SK-N-SH treated with all-trans-retinoic acid at 6 μM for 48 hours (cell line): ENCODE data around the gene PCSK2.

Source experiments
- ATAC-seq: fragments of 200-7000 bp; cut with Tn5 transposase; 3 replicates; pipeline ENCODE4 v1.9.1; 2020; ENCODE audit warnings: mild to moderate bottlenecking, moderate library complexity
- ARNTL ChIP-seq: fragments of 450-650 bp; formaldehyde crosslinking; IDR thresholded peaks from 2 replicates; pipeline ENCODE4 v1.5.0; 2020; ENCODE audit warnings: low read depth, mild to moderate bottlenecking, moderate library complexity, borderline replicate concordance
- BACH2 ChIP-seq: fragments of 250-450 bp; sonication (Bioruptor Pico); IDR thresholded peaks from 2 replicates; pipeline ENCODE4 v1.9.0; 2021; ENCODE audit warnings: mild to moderate bottlenecking, borderline replicate concordance
- CREB5 ChIP-seq: fragments of 250-450 bp; sonication (Bioruptor Pico); IDR thresholded peaks from 2 replicates; pipeline ENCODE4 v1.5.1; 2020; ENCODE audit warnings: low read depth, mild to moderate bottlenecking, moderate library complexity
- CSDC2 ChIP-seq: fragments of 250-450 bp; sonication (Bioruptor Pico); IDR thresholded peaks from 2 replicates; pipeline ENCODE4 v1.5.0; 2020; ENCODE audit warnings: mild to moderate bottlenecking, moderate library complexity
- CSRNP3 ChIP-seq: fragments of 250-450 bp; sonication (Bioruptor Pico); IDR thresholded peaks from 2 replicates; pipeline ENCODE4 v1.5.1; 2021; ENCODE audit warnings: mild to moderate bottlenecking, moderate library complexity
- ESRRG ChIP-seq: fragments of 250-450 bp; sonication (Bioruptor Pico); IDR thresholded peaks from 2 replicates; pipeline ENCODE4 v1.6.1; 2021; ENCODE audit warnings: mild to moderate bottlenecking
- GLIS3 ChIP-seq: fragments of 250-450 bp; sonication (Bioruptor Pico); IDR thresholded peaks from 2 replicates; pipeline ENCODE4 v1.5.0; 2020; ENCODE audit warnings: mild to moderate bottlenecking, moderate library complexity
- ISL1 ChIP-seq: fragments of 250-450 bp; sonication (Bioruptor Pico); IDR thresholded peaks from 2 replicates; pipeline ENCODE4 v2.1.2; 2022; ENCODE audit warnings: mild to moderate bottlenecking, moderate library complexity
- OSR1 ChIP-seq: fragments of 250-450 bp; sonication (Bioruptor Pico); IDR thresholded peaks from 2 replicates; pipeline ENCODE4 v1.8.0; 2022; ENCODE audit warnings: moderate library complexity, mild to moderate bottlenecking, inconsistent platforms
- POU6F1 ChIP-seq: fragments of 250-450 bp; sonication (Bioruptor Pico); IDR thresholded peaks from 2 replicates; pipeline ENCODE4 v1.8.0; 2021; ENCODE audit warnings: low read depth, mild to moderate bottlenecking, moderate library complexity, borderline replicate concordance
- PPARA ChIP-seq: fragments of 250-450 bp; sonication (Bioruptor Pico); IDR thresholded peaks from 2 replicates; pipeline ENCODE4 v1.5.0; 2020; ENCODE audit warnings: mild to moderate bottlenecking, borderline replicate concordance
- SNAI2 ChIP-seq: fragments of 250-450 bp; sonication (Bioruptor Pico); IDR thresholded peaks from 2 replicates; pipeline ENCODE4 v1.5.0; 2020; ENCODE audit warnings: mild to moderate bottlenecking, moderate library complexity
- TCF4 ChIP-seq: fragments of 250-450 bp; sonication (Bioruptor Pico); IDR thresholded peaks from 2 replicates; pipeline ENCODE4 v1.8.0; 2021; ENCODE audit warnings: mild to moderate bottlenecking, moderate library complexity, borderline replicate concordance
- TOX ChIP-seq: fragments of 250-450 bp; sonication (Bioruptor Pico); IDR thresholded peaks from 2 replicates; pipeline ENCODE4 v1.8.0; 2021; ENCODE audit warnings: mild to moderate bottlenecking, moderate library complexity, borderline replicate concordance
- TSHZ2 ChIP-seq: fragments of 250-450 bp; sonication (Bioruptor Pico); IDR thresholded peaks from 2 replicates; pipeline ENCODE4 v1.5.0; 2020; ENCODE audit warnings: mild to moderate bottlenecking, moderate library complexity
- ZC3H10 ChIP-seq: fragments of 250-450 bp; sonication (Bioruptor Pico); IDR thresholded peaks from 2 replicates; pipeline ENCODE4 v1.5.1; 2021; ENCODE audit warnings: mild to moderate bottlenecking, moderate library complexity
- ZFP3 ChIP-seq: fragments of 250-450 bp; sonication (Bioruptor Pico); IDR thresholded peaks from 2 replicates; pipeline ENCODE4 v1.5.0; 2020; ENCODE audit warnings: mild to moderate bottlenecking, moderate library complexity
- ZFP30 ChIP-seq: fragments of 450-650 bp; formaldehyde crosslinking; IDR thresholded peaks from 2 replicates; pipeline ENCODE4 v1.5.0; 2022; ENCODE audit warnings: mild to moderate bottlenecking, moderate library complexity
- ZNF565 ChIP-seq: fragments of 450-650 bp; formaldehyde crosslinking; conservative IDR thresholded peaks from 2 replicates; pipeline ENCODE4 v1.5.0; 2020; ENCODE audit warnings: low read depth, mild to moderate bottlenecking, moderate library complexity
- ZNF70 ChIP-seq: fragments of 450-650 bp; formaldehyde crosslinking; IDR thresholded peaks from 2 replicates; pipeline ENCODE4 v1.5.0; 2020; ENCODE audit warnings: mild to moderate bottlenecking, moderate library complexity
- ZNF8 ChIP-seq: fragments of 450-650 bp; formaldehyde crosslinking; IDR thresholded peaks from 2 replicates; pipeline ENCODE4 v1.5.0; 2020; ENCODE audit warnings: mild to moderate bottlenecking, moderate library complexity

The PCSK2 gene

GRCh38 chr20:17530716-17531664 is 304.1 kb downstream of the PCSK2 start, which contains the start of gene BFSP1:
BFSP1 (minus strand) TSS chr20:17531379; CDS start chr20:17531329, 50 bp downstream.
- peak; percentile 91 for ATAC-seq
- TF ChIP-seq ZFP3, result no peak
- TF ChIP-seq ZNF565 (CRISPR knock-in tag), result no peak
- TF ChIP-seq OSR1 (CRISPR knock-in tag), result no peak
- TF ChIP-seq TCF4 (CRISPR knock-in tag), result no peak
- no peak for TF ChIP-seq CSRNP3 (CRISPR knock-in tag)
- no peak for TF ChIP-seq POU6F1 (CRISPR knock-in tag)
- TF ChIP-seq ZNF70 (CRISPR knock-in tag), result no peak
- no peak for TF ChIP-seq TSHZ2 (CRISPR knock-in tag)
- no peak for TF ChIP-seq ISL1 (CRISPR knock-in tag)
- no peak for TF ChIP-seq ZC3H10
- no peak for TF ChIP-seq ARNTL (CRISPR knock-in tag)
- TF ChIP-seq ESRRG (CRISPR knock-in tag), result no peak
- TF ChIP-seq SNAI2 (CRISPR knock-in tag), result no peak
- no peak for TF ChIP-seq PPARA
- TF ChIP-seq CSDC2 (CRISPR knock-in tag), result no peak
- TF ChIP-seq ZNF8 (CRISPR knock-in tag), result no peak
- no peak for TF ChIP-seq BACH2

GRCh38 chr20:17531665-17532025 is 304.8 kb downstream of the PCSK2 start:
- ATAC-seq, result no peak
- TF ChIP-seq ZFP3, result no peak
- TF ChIP-seq CSRNP3 (CRISPR knock-in tag), result no peak
- TF ChIP-seq ISL1 (CRISPR knock-in tag), result no peak

GRCh38 chr20:17533396-17533795 is 306.6 kb downstream of the PCSK2 start:
- no peak for ATAC-seq
- no peak for TF ChIP-seq ZNF8 (CRISPR knock-in tag)
- TF ChIP-seq OSR1 (CRISPR knock-in tag), result no peak
- TF ChIP-seq SNAI2 (CRISPR knock-in tag), result no peak
- TF ChIP-seq ZFP30, result no peak
- TF ChIP-seq POU6F1 (CRISPR knock-in tag), result no peak

- ATAC-seq, result no peak
- no peak for TF ChIP-seq ESRRG (CRISPR knock-in tag)
- TF ChIP-seq ZC3H10, result no peak
- TF ChIP-seq ARNTL (CRISPR knock-in tag), result no peak
- no peak for TF ChIP-seq CSDC2 (CRISPR knock-in tag)
- TF ChIP-seq TOX, result no peak
- TF ChIP-seq TCF4 (CRISPR knock-in tag), result no peak
- TF ChIP-seq ZFP30, result no peak
- no peak for TF ChIP-seq BACH2
- TF ChIP-seq ZFP3, result no peak
- TF ChIP-seq CSRNP3 (CRISPR knock-in tag), result no peak
- no peak for TF ChIP-seq OSR1 (CRISPR knock-in tag)
- TF ChIP-seq CREB5 (CRISPR knock-in tag), result no peak
- TF ChIP-seq PPARA, result no peak
- no peak for TF ChIP-seq GLIS3 (CRISPR knock-in tag)
Measured at GRCh38 chr20:17534077-17534476, 307.2 kb downstream of the PCSK2 start.
